GM12878 (cell line): ENCODE measurements around the gene BUD23. TPM values are rescaled to one million over a fixed set of nuclear protein-coding genes. Genes with fewer than 3 reads are reported as not detected.

ENCODE experiments used
- ATAC-seq: fragments of 200-7000 bp; cut with Tn5 transposase; 3 replicates; pipeline ENCODE4 v1.9.1; 2020; ENCODE audit warnings: mild to moderate bottlenecking, moderate library complexity
- BruUV-seq: library from RNA; stranded (reverse); fragments of 400-500 nt; replicated peaks from 2 replicates; lab custom pipeline; 2021; lab: Mats Ljungman, UMichigan
- CTCF ChIA-PET: fragments of 300-600 bp; sonication (Branson Sonifier 250); formaldehyde crosslinking; extraction: SDS; loops from one replicate; lab custom pipeline; 2021; ENCODE audit warnings: inconsistent platforms; lab: Yijun Ruan, JAX
- POLR2A ChIA-PET: fragments of 350-600 bp; formaldehyde crosslinking; extraction: SDS; loops from one replicate; lab custom pipeline; 2021; ENCODE audit warnings: inconsistent platforms; lab: Charles Lee
- RAD21 ChIA-PET: fragments of 300-600 bp; sonication (Branson Sonifier 250); formaldehyde crosslinking; loops from one replicate; lab custom pipeline; 2023; ENCODE audit warnings: antibody characterized with exemption; ENCODE audit not compliant: unreplicated experiment; lab: Charles Lee
- SMC1A ChIA-PET: fragments of 300-600 bp; sonication (Branson Sonifier 250); formaldehyde crosslinking; loops from one replicate; lab custom pipeline; 2023; ENCODE audit not compliant: unreplicated experiment, uncharacterized antibody; lab: Charles Lee
- DNase-seq: peaks from one replicate; pipeline ENCODE4 v3.0.0-alpha.2; 2011; ENCODE audit warnings: low read depth, low spot score
- FAIRE-seq: peaks from 3 replicates; lab custom pipeline; 2011; peaks lifted over from hg19 to GRCh38; lab: Jason Lieb, UNC
- H2AFZ ChIP-seq: 2 replicates; pipeline ENCODE4 v1.6.0; 2011; ENCODE audit warnings: low read depth, low read length, control low read depth; ENCODE audit not compliant: control insufficient read depth
- H3K27ac ChIP-seq: 2 replicates; pipeline ENCODE4 v1.5.1; 2011; ENCODE audit warnings: control low read depth; ENCODE audit not compliant: control insufficient read depth, insufficient read depth
- H3K27me3 ChIP-seq, 2 experiments: replicated peaks in 1 of 2; 2 replicates each; pipeline versions ENCODE4 v1.6.0 to v1.6.1; 2011; ENCODE audit warnings: low read length in 1 of 2; ENCODE audit not compliant: control insufficient read depth in 2 of 2, insufficient read depth in 2 of 2
- H3K36me3 ChIP-seq, 2 experiments: 2 replicates each; pipeline ENCODE4 v1.5.1; 2011; ENCODE audit warnings: low read length in 1 of 2; ENCODE audit not compliant: control insufficient read depth in 2 of 2, insufficient read depth in 2 of 2
- H3K4me1 ChIP-seq: 2 replicates; pipeline ENCODE4 v1.6.1; 2011; ENCODE audit warnings: mild to moderate bottlenecking, low read length, moderate library complexity, mixed read lengths; ENCODE audit not compliant: control insufficient read depth, insufficient read depth
- H3K4me2 ChIP-seq: 2 replicates; pipeline ENCODE4 v1.6.0; 2011; ENCODE audit warnings: control low read depth; ENCODE audit not compliant: control insufficient read depth, insufficient read depth
- H3K4me3 ChIP-seq: fragments of 200-600 bp; sonication (generic); 2 replicates; pipeline ENCODE4 v1.5.1; 2016
- H3K79me2 ChIP-seq: 2 replicates; pipeline ENCODE4 v1.6.0; 2011; ENCODE audit warnings: low read length; ENCODE audit not compliant: control insufficient read depth, insufficient read depth
- H3K9ac ChIP-seq: 2 replicates; pipeline ENCODE4 v1.8.0; 2011; ENCODE audit warnings: low read length, control low read depth, mixed read lengths; ENCODE audit not compliant: control insufficient read depth, insufficient read depth
- H3K9me3 ChIP-seq: replicated peaks from 3 replicates; pipeline ENCODE4 v1.5.1; 2011; ENCODE audit warnings: mild to moderate bottlenecking, low read length; ENCODE audit not compliant: control insufficient read depth, insufficient read depth
- H4K20me1 ChIP-seq: 2 replicates; pipeline ENCODE4 v1.6.0; 2011; ENCODE audit not compliant: control insufficient read depth, insufficient read depth
- ATF7 ChIP-seq: fragments of 450-650 bp; IDR thresholded peaks from 2 replicates; pipeline ENCODE4 v1.6.1; 2016; ENCODE audit warnings: low read depth, mild to moderate bottlenecking
- CBX5 ChIP-seq: sonication (generic); IDR thresholded peaks from 2 replicates; pipeline ENCODE4 v1.6.1; 2016; ENCODE audit warnings: low read depth, moderate library complexity, mild to moderate bottlenecking, inconsistent platforms
- CHD2 ChIP-seq: IDR thresholded peaks from 2 replicates; pipeline ENCODE4 v1.6.1; 2011; ENCODE audit warnings: low read depth, low read length, improper control_type of control experiment, borderline replicate concordance
- CHD4 ChIP-seq: fragments of 200-600 bp; sonication (generic); IDR thresholded peaks from 2 replicates; pipeline ENCODE4 v1.6.1; 2016; ENCODE audit warnings: mild to moderate bottlenecking
- EED ChIP-seq: sonication (generic); IDR thresholded peaks from 2 replicates; pipeline ENCODE4 v1.6.1; 2016; ENCODE audit warnings: antibody characterized with exemption, low read depth
- ESRRA ChIP-seq: IDR thresholded peaks from 2 replicates; pipeline ENCODE4 v1.6.1; 2012; ENCODE audit warnings: mild to moderate bottlenecking, low read length, improper control_type of control experiment
- FOXK2 ChIP-seq: fragments of 450-650 bp; IDR thresholded peaks from 2 replicates; pipeline ENCODE4 v1.6.1; 2017; ENCODE audit warnings: mild to moderate bottlenecking, moderate library complexity
- NFIC ChIP-seq: IDR thresholded peaks from 2 replicates; pipeline ENCODE4 v1.6.1; 2012; ENCODE audit warnings: low read depth, mild to moderate bottlenecking, inconsistent platforms, low read length, moderate library complexity
- NR2C1 ChIP-seq: fragments of 450-650 bp; IDR thresholded peaks from 2 replicates; pipeline ENCODE4 v1.6.1; 2017; ENCODE audit warnings: antibody characterized with exemption, mild to moderate bottlenecking, moderate library complexity
- NR2C2 ChIP-seq: IDR thresholded peaks from 2 replicates; pipeline ENCODE4 v1.6.1; 2011; ENCODE audit warnings: borderline replicate concordance, low read depth; ENCODE audit not compliant: control insufficient read depth, insufficient read length
- RAD21 ChIP-seq: IDR thresholded peaks from 2 replicates; pipeline ENCODE4 v1.6.1; 2011; ENCODE audit warnings: mild to moderate bottlenecking, low read depth, low read length, moderate library complexity; ENCODE audit not compliant: insufficient read depth
- RB1 ChIP-seq: fragments of 450-650 bp; formaldehyde crosslinking; IDR thresholded peaks from 2 replicates; pipeline ENCODE4 v1.6.1; 2017; ENCODE audit warnings: mild to moderate bottlenecking, borderline replicate concordance
- SKIL ChIP-seq: fragments of 450-650 bp; IDR thresholded peaks from 2 replicates; pipeline ENCODE4 v1.6.1; 2017; ENCODE audit warnings: mild to moderate bottlenecking, low read depth, inconsistent platforms; ENCODE audit not compliant: poor library complexity, severe bottlenecking
- TARDBP ChIP-seq: IDR thresholded peaks from 2 replicates; pipeline ENCODE4 v1.6.1; 2016; ENCODE audit warnings: borderline replicate concordance
- USF1 ChIP-seq: IDR thresholded peaks from 2 replicates; pipeline ENCODE4 v1.6.1; 2011; ENCODE audit warnings: borderline replicate concordance, low read depth, mild to moderate bottlenecking, moderate library complexity, mixed read lengths, low read length; ENCODE audit not compliant: insufficient read depth; ENCODE audit errors: extremely low read length
- ZBED1 ChIP-seq: IDR thresholded peaks from 2 replicates; pipeline ENCODE4 v1.6.1; 2016; ENCODE audit warnings: borderline replicate concordance
- ZSCAN29 ChIP-seq: fragments of 450-650 bp; IDR thresholded peaks from 2 replicates; pipeline ENCODE4 v1.6.1; 2017; ENCODE audit warnings: mild to moderate bottlenecking, moderate library complexity
- ZZZ3 ChIP-seq: IDR thresholded peaks from 2 replicates; pipeline ENCODE4 v1.6.1; 2011; ENCODE audit warnings: low read depth; ENCODE audit not compliant: control insufficient read depth, insufficient read length
- WGBS: methylation state at CpG from one replicate; pipeline ENCODE4 v1.1.6; 2016; ENCODE audit warnings: low lambda C conversion rate; ENCODE audit not compliant: insufficient replicate concordance, insufficient coverage; ENCODE audit errors: missing lambda C conversion rate; 5-methylcytosine and 5-hydroxymethylcytosine counted together
- in situ Hi-C: fragments of 300-500 bp; cut with MboI; formaldehyde crosslinking; loops from 9 replicates; pipeline ENCODE4 v1.14.3; 2018; ENCODE audit warnings: mixed read lengths
- intact Hi-C: fragments of 100-400 bp; cut with micrococcal nuclease; formaldehyde crosslinking; loops from one replicate; pipeline ENCODE4 v1.14.2; 2022; ENCODE audit not compliant: unreplicated experiment
- polyA plus RNA-seq, 11 experiments: library from polyadenylated mRNA; depleted of rRNA in 4 of 11; unstranded in 6 of 11; stranded (reverse) in 5 of 11; fragments of >200 nt; fragmentation: Nextera tagmentation in 4 of 11; fragmentation: Illumina TruSeq in 1 of 11; extraction: Ambion mirVana in 4 of 11; extraction: Trizol in 1 of 11; gene quantifications; 1 replicate in 1 of 11; 2 replicates in 10 of 11; pipeline versions ENCODE4 v1.2.1 to v1.2.3, GENCODE V29; 2011 to 2016; ENCODE audit warnings: inconsistent platforms in 2 of 11, missing spikeins in 2 of 11, low read depth in 1 of 11
- total RNA-seq, 4 experiments: library from RNA; depleted of rRNA in 3 of 4; stranded (reverse); fragments of >200 nt in 3 of 4; fragmentation: Illumina TruSeq in 1 of 4; extraction: Trizol in 1 of 4; gene quantifications; 2 replicates each; pipeline versions ENCODE4 v1.2.1 to v1.2.3, GENCODE V29; 2013 to 2021
- TF ChIP-seq, protein P1 (sequence below): fragments of 450-650 bp; formaldehyde crosslinking; IDR thresholded peaks from 2 replicates; pipeline ENCODE4 v1.4.0; 2022; ENCODE audit warnings: mild to moderate bottlenecking, moderate library complexity

Gene BUD23
- total and polyA plus RNA-seq, 10 of the 15 experiments (the other 5 are each of a cell fraction or from before 2014, with no cell fraction given): 36.4 to 138 (median 99.5) TPM

GRCh38 chr7:73650524-73650923 is 32.9 kb upstream of the BUD23 start (continued):
- TF ChIP-seq USF1: peak; percentile 47
- no peak for TF ChIP-seq EED
- no peak for TF ChIP-seq RAD21
- TF ChIP-seq ESRRA: no peak

DNA sequence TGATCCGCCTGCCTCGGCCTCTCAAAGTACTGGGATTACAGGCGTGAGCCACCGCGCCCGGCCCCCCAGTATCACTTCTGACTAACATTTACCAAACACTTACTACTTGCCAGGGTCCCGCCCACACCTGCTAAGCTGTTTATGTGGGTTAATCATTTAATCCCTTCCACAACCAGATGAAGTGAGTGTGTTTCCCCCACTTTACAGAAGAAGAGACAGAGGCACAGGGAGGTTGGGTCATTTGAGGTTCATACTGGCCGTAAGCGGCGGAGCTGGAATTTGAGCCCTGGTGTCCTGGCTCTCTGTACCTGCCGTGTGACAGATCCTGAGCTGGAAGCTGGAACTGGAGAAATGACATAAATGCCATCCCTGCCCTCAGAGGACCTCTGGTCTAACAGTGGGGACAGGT is 30.9 kb upstream of the BUD23 start:
- Histone ChIP-seq H3K4me3 (no peak overlapping the region), H3K27me3 (peaks cover 0 to 1% of the 10 kb centered on the region in 2 experiments; a peak in 3 of 4 replicates), H2AFZ (no peak overlapping the region), H4K20me1 (no peaks in the 10 kb centered on the region), H3K9me3 (no peaks in the 10 kb centered on the region), H3K79me2 (no peaks in the 10 kb centered on the region), H3K36me3 (no peaks in the 10 kb centered on the region), H3K27ac (no peak overlapping the region), H3K9ac (no peak overlapping the region), H3K4me2 (no peak overlapping the region), H3K4me1 (no peaks in the 10 kb centered on the region)
- no peak for DNase-seq
- POLR2A ChIA-PET: no interaction called here
- RAD21 ChIA-PET: no interaction called here
- CTCF ChIA-PET: no interaction called here
- no peak for ATAC-seq
- SMC1A ChIA-PET: no interaction called here
- WGBS: 78% methylated on average over 11 of the region's 11 CpGs
- BruUV-seq: no TSS peak
- in situ Hi-C loops: no loop called here
- no peak for FAIRE-seq
- intact Hi-C loops: no loop called here
- TF ChIP-seq ZZZ3 (no peak), TARDBP (no peak), NR2C2 (no peak), CHD4 (no peak), RB1 (no peak), NR2C1 (no peak), FOXK2 (no peak), CHD2 (no peak), SKIL (no peak), NFIC (no peak), ZSCAN29 (no peak), CBX5 (no peak), ZBED1 (no peak), ATF7 (no peak)
- TF ChIP-seq, protein P1, sequence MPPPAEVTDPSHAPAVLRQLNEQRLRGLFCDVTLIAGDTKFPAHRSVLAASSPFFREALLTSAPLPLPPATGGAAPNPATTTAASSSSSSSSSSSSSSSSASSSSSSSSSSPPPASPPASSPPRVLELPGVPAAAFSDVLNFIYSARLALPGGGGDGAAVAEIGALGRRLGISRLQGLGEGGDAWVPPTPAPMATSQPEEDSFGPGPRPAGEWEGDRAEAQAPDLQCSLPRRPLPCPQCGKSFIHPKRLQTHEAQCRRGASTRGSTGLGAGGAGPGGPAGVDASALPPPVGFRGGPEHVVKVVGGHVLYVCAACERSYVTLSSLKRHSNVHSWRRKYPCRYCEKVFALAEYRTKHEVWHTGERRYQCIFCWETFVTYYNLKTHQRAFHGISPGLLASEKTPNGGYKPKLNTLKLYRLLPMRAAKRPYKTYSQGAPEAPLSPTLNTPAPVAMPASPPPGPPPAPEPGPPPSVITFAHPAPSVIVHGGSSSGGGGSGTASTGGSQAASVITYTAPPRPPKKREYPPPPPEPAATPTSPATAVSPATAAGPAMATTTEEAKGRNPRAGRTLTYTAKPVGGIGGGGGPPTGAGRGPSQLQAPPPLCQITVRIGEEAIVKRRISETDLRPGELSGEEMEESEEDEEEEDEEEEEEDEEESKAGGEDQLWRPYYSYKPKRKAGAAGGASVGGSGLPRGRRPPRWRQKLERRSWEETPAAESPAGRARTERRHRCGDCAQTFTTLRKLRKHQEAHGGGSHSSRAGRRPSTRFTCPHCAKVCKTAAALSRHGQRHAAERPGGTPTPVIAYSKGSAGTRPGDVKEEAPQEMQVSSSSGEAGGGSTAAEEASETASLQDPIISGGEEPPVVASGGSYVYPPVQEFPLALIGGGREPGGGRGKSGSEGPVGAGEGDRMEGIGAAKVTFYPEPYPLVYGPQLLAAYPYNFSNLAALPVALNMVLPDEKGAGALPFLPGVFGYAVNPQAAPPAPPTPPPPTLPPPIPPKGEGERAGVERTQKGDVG (CRISPR knock-in tag): no peak
